ENCODE measurements around the gene VPS13D.
A peak's percentile ranks its signal among the peaks of the same experiment; 100 is the strongest.

VPS13D gene

GRCh38 chr1:12434174-12434573, 204.3 kb downstream of the VPS13D start:
- peak; percentile 76 for DNase-seq

GRCh38 chr1:12434686-12435085, 204.9 kb downstream of the VPS13D start:
- no peak for DNase-seq

GRCh38 chr1:12435639-12436344, 206.0 kb downstream of the VPS13D start:
- peak; percentile 68 for DNase-seq

- no peak for DNase-seq
Measured at GRCh38 chr1:12436345-12436658, 206.5 kb downstream of the VPS13D start.

GRCh38 chr1:12436817-12437599, 207.2 kb downstream of the VPS13D start:
- DNase-seq: peak; percentile 51

- no peak for DNase-seq
Measured at GRCh38 chr1:12437629-12438028, 207.8 kb downstream of the VPS13D start.

GRCh38 chr1:12438349-12438924, 208.6 kb downstream of the VPS13D start:
- peak; percentile 61 for DNase-seq

GRCh38 chr1:12439073-12439472, 209.2 kb downstream of the VPS13D start:
- no peak for DNase-seq

GRCh38 chr1:12441414-12442105, 211.7 kb downstream of the VPS13D start:
- no peak for DNase-seq

- DNase-seq: no peak
Measured at GRCh38 chr1:12442217-12442616, 212.4 kb downstream of the VPS13D start.

- DNase-seq: no peak
Measured at GRCh38 chr1:12443151-12443550, 213.3 kb downstream of the VPS13D start.

GRCh38 chr1:12444329-12444841, 214.6 kb downstream of the VPS13D start:
- no peak for DNase-seq

GRCh38 chr1:12445257-12445656, 215.4 kb downstream of the VPS13D start:
- no peak for DNase-seq

GRCh38 chr1:12446593-12446992, 216.8 kb downstream of the VPS13D start:
- no peak for DNase-seq

GRCh38 chr1:12447307-12447706, 217.5 kb downstream of the VPS13D start:
- no peak for DNase-seq

- no peak for DNase-seq
Measured at GRCh38 chr1:12447849-12448312, 218.1 kb downstream of the VPS13D start.

- no peak for DNase-seq
Measured at GRCh38 chr1:12448746-12449177, 218.9 kb downstream of the VPS13D start.

- no peak for DNase-seq
Measured at GRCh38 chr1:12450090-12450755, 220.4 kb downstream of the VPS13D start.

- no peak for DNase-seq
Measured at GRCh38 chr1:12450756-12451559, 221.1 kb downstream of the VPS13D start.

- DNase-seq: no peak
Measured at GRCh38 chr1:12451560-12451900, 221.7 kb downstream of the VPS13D start.

GRCh38 chr1:12452262-12452661, 222.4 kb downstream of the VPS13D start:
- DNase-seq: no peak

Measured in stimulated activated CD4-positive, alpha-beta T cell treated with anti-CD3 and anti-CD28 coated beads, Interleukin-4, amount 100 ng/mL, for 24 hours (primary cell).